K562 (cell line): ENCODE measurements around the gene PRSS21. TPM values are rescaled to one million over a fixed set of nuclear protein-coding genes. Genes with fewer than 3 reads are reported as not detected.

ENCODE experiments used
- BMI1 ChIP-seq: fragments of 150-350 bp; IDR thresholded peaks from 2 replicates; pipeline ENCODE4 v1.6.1; 2014; ENCODE audit warnings: low read length
- CBX1 ChIP-seq: sonication (generic); IDR thresholded peaks from 2 replicates; pipeline ENCODE4 v1.6.1; 2016; ENCODE audit warnings: antibody characterized with exemption, low read depth, mild to moderate bottlenecking
- FOXP1 ChIP-seq: sonication (generic); formaldehyde crosslinking; IDR thresholded peaks from 2 replicates; pipeline ENCODE4 v1.8.0; 2022; ENCODE audit warnings: mild to moderate bottlenecking, missing genetic modification reagents
- HNRNPUL1 ChIP-seq: fragments of 200-400 bp; formaldehyde crosslinking; IDR thresholded peaks from 2 replicates; pipeline ENCODE4 v1.6.1; 2017; ENCODE audit warnings: low read length
- KAT2B ChIP-seq: IDR thresholded peaks from one replicate; pipeline ENCODE4 v1.6.1; 2012; ENCODE audit warnings: low read depth, mild to moderate bottlenecking, control low read depth, inconsistent platforms, low read length, moderate library complexity
- KLF10 ChIP-seq: fragments of 250-450 bp; sonication (Bioruptor Pico); IDR thresholded peaks from 2 replicates; pipeline ENCODE4 v1.6.1; 2021; ENCODE audit warnings: matching md5 sums
- NR2C2 ChIP-seq, 2 experiments: fragments of 200-800 bp in 1 of 2; sonication (Bioruptor generic) in 1 of 2; sonication (generic) in 1 of 2; formaldehyde crosslinking in 1 of 2; IDR thresholded peaks; 2 replicates each; pipeline versions ENCODE4 v1.6.1 to v1.8.0; 2016 to 2022; ENCODE audit warnings: mild to moderate bottlenecking in 1 of 2, missing compliant biosample characterization in 1 of 2, missing genetic modification characterization in 1 of 2, missing genetic modification reagents in 1 of 2
- PCBP1 ChIP-seq: fragments of 200-400 bp; formaldehyde crosslinking; IDR thresholded peaks from 2 replicates; pipeline ENCODE4 v1.6.1; 2018; ENCODE audit warnings: mild to moderate bottlenecking, low read depth, low read length; ENCODE audit not compliant: poor library complexity, severe bottlenecking
- PML ChIP-seq: IDR thresholded peaks from 2 replicates; pipeline ENCODE4 v1.6.1; 2012; ENCODE audit warnings: low read length, inconsistent platforms
- POU5F1 ChIP-seq: fragments of 150-350 bp; IDR thresholded peaks from 2 replicates; pipeline ENCODE4 v1.6.1; 2014; ENCODE audit warnings: borderline replicate concordance, low read length, low read depth, mild to moderate bottlenecking; ENCODE audit not compliant: partially characterized antibody
- PRPF4 ChIP-seq: fragments of 200-400 bp; formaldehyde crosslinking; IDR thresholded peaks from one replicate; pipeline ENCODE4 v1.6.1; 2017; ENCODE audit warnings: low read length, low read depth, mild to moderate bottlenecking; ENCODE audit not compliant: insufficient read depth, poor library complexity, severe bottlenecking
- RFX7 ChIP-seq: fragments of 250-450 bp; sonication (Bioruptor Pico); IDR thresholded peaks from 2 replicates; pipeline ENCODE4 v1.5.1; 2021; ENCODE audit warnings: mild to moderate bottlenecking
- SRSF1 ChIP-seq: fragments of 200-400 bp; formaldehyde crosslinking; IDR thresholded peaks from 2 replicates; pipeline ENCODE4 v1.6.1; 2017; ENCODE audit warnings: mild to moderate bottlenecking, low read depth, low read length, moderate library complexity
- TAL1 ChIP-seq: fragments of 450-650 bp; IDR thresholded peaks from 2 replicates; pipeline ENCODE4 v1.6.1; 2016; ENCODE audit warnings: mild to moderate bottlenecking
- TEAD1 ChIP-seq, 2 experiments: fragments of 450-650 bp in 1 of 2; sonication (generic) in 1 of 2; formaldehyde crosslinking; IDR thresholded peaks; 2 replicates each; pipeline versions ENCODE4 v1.4.0 to v1.8.0; 2020 to 2022; ENCODE audit warnings: mild to moderate bottlenecking in 2 of 2, missing genetic modification reagents in 1 of 2
- TGIF2 ChIP-seq: sonication (generic); formaldehyde crosslinking; IDR thresholded peaks from 2 replicates; pipeline ENCODE4 v1.8.1; 2022; ENCODE audit warnings: mild to moderate bottlenecking, missing genetic modification reagents, moderate library complexity
- U2AF2 ChIP-seq: fragments of 200-400 bp; formaldehyde crosslinking; optimal IDR thresholded peaks from 2 replicates; pipeline ENCODE3; 2017; ENCODE audit warnings: low read depth, mild to moderate bottlenecking, low read length
- WHSC1 ChIP-seq: IDR thresholded peaks from one replicate; pipeline ENCODE4 v1.6.1; 2012; ENCODE audit warnings: low read length, control low read depth, inconsistent platforms
- ZNF263 ChIP-seq: sonication (generic); formaldehyde crosslinking; IDR thresholded peaks from 2 replicates; pipeline ENCODE4 v1.8.0; 2022; ENCODE audit warnings: mild to moderate bottlenecking, missing genetic modification reagents, borderline replicate concordance
- polyA plus RNA-seq, 8 experiments: library from polyadenylated mRNA; depleted of rRNA in 4 of 8; stranded (reverse) in 5 of 8; unstranded in 3 of 8; fragments of >200 nt; fragmentation: Nextera tagmentation in 2 of 8; fragmentation: Illumina TruSeq in 1 of 8; extraction: Ambion mirVana in 2 of 8; extraction: Trizol in 1 of 8; gene quantifications; 2 replicates each; pipeline versions ENCODE4 v1.2.1 to v1.2.3, GENCODE V29; 2011 to 2014; ENCODE audit warnings: inconsistent platforms in 1 of 8, missing spikeins in 1 of 8
- total RNA-seq, 7 experiments: library from RNA; depleted of rRNA in 6 of 7; stranded (reverse); fragments of >200 nt in 6 of 7; fragmentation: Illumina TruSeq in 2 of 7; extraction: Trizol in 2 of 7; gene quantifications; 2 replicates each; pipeline versions ENCODE4 v1.2.1 to v1.2.3, GENCODE V29; 2011 to 2021; ENCODE audit warnings: low replicate concordance in 1 of 7
- TF ChIP-seq, protein P1 (sequence below): sonication (generic); formaldehyde crosslinking; IDR thresholded peaks from 2 replicates; pipeline ENCODE4 v1.8.1; 2023; ENCODE audit warnings: mild to moderate bottlenecking, missing genetic modification reagents
- TF ChIP-seq, protein P2 (sequence below), 3 experiments: fragments of 200-800 bp in 1 of 3; sonication (Bioruptor generic) in 1 of 3; sonication (generic) in 1 of 3; formaldehyde crosslinking in 1 of 3; IDR thresholded peaks; 2 replicates each; pipeline versions ENCODE4 v1.6.1 to v1.8.0; 2016 to 2022; ENCODE audit warnings: mild to moderate bottlenecking in 2 of 3, missing compliant biosample characterization in 2 of 3, missing genetic modification characterization in 2 of 3, missing genetic modification reagents in 1 of 3
- TF ChIP-seq, protein P3 (sequence below): sonication (generic); formaldehyde crosslinking; IDR thresholded peaks from 2 replicates; pipeline ENCODE4 v1.8.1; 2023; ENCODE audit warnings: mild to moderate bottlenecking, missing genetic modification reagents

Gene PRSS21
- total and polyA plus RNA-seq, 9 of the 15 experiments (the other 6 are each of a cell fraction or from before 2014, with no cell fraction given): 12.1 to 121 (median 61.3) TPM

DNA sequence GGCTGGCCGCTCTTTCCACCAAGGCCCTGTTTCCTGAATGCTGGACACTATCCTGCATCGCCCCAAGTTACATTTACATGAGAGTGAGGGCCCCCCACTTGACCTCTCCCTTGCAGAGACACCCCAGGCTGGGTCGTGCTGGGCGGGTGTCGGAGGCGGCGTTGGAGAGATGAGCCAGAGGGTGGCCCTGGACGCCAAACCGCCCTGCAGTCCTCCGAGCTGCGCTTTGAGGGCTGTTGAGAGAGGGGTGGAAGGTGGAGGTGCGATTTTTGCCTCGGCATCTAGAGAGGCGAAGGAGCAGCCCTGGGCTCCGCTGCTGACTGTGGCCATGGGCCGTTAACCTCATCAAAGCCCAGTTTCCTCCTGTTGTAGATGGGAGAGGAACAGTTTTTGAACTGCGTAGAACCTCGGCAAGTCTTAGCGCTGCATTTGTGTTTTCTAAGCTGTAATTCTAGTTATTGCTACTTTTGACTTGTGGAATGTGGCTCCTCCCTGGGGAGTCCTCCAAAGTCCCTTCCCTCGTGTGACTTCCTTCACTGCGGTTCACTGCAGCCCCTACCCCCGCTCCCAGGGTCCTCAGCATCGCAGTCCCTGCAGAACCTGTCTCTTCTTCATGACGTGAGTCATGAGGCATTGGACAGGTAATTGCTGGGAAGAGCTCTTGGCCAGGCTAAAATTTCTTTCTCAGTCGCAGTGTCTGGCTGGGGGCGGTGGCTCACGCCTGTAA lies 39.0 kb upstream of the PRSS21 start (continued):
- TF ChIP-seq, protein P1, sequence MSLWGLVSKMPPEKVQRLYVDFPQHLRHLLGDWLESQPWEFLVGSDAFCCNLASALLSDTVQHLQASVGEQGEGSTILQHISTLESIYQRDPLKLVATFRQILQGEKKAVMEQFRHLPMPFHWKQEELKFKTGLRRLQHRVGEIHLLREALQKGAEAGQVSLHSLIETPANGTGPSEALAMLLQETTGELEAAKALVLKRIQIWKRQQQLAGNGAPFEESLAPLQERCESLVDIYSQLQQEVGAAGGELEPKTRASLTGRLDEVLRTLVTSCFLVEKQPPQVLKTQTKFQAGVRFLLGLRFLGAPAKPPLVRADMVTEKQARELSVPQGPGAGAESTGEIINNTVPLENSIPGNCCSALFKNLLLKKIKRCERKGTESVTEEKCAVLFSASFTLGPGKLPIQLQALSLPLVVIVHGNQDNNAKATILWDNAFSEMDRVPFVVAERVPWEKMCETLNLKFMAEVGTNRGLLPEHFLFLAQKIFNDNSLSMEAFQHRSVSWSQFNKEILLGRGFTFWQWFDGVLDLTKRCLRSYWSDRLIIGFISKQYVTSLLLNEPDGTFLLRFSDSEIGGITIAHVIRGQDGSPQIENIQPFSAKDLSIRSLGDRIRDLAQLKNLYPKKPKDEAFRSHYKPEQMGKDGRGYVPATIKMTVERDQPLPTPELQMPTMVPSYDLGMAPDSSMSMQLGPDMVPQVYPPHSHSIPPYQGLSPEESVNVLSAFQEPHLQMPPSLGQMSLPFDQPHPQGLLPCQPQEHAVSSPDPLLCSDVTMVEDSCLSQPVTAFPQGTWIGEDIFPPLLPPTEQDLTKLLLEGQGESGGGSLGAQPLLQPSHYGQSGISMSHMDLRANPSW: no peak
- TF ChIP-seq CBX1 (no peak), PML (no peak), KLF10 (CRISPR knock-in tag) (no peak), PCBP1 (peak; percentile 2), KAT2B (no peak), HNRNPUL1 (no peak), TAL1 (no peak), SRSF1 (no peak), WHSC1 (no peak), POU5F1 (no peak), ZNF263 (CRISPR knock-in tag) (peak; percentile 79), PRPF4 (no peak), TGIF2 (CRISPR knock-in tag) (no peak), NR2C2 (CRISPR knock-in tag; IDR thresholded peaks at IDR 0.05) (no peak), NR2C2 (tag; IDR thresholded peaks at IDR 0.05) (0 out of 2 replicates have a peak, but pooled peaks have one; percentile 28), U2AF2 (no peak), TEAD1 (CRISPR knock-in tag; IDR thresholded peaks at IDR 0.05) (0 out of 4 replicates have a peak, but pooled peaks of 1 of the 2 experiments have one; percentile 35), FOXP1 (CRISPR knock-in tag) (0 out of 2 replicates have a peak, but pooled peaks have one; percentile 23), RFX7 (CRISPR knock-in tag) (no peak), BMI1 (no peak)
- TF ChIP-seq, protein P2, sequence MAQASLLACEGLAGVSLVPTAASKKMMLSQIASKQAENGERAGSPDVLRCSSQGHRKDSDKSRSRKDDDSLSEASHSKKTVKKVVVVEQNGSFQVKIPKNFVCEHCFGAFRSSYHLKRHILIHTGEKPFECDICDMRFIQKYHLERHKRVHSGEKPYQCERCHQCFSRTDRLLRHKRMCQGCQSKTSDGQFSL (CRISPR knock-in tag; IDR thresholded peaks at IDR 0.05): peak; percentile 72
- TF ChIP-seq, protein P2 (tag; IDR thresholded peaks at IDR 0.05): no peak
- TF ChIP-seq, protein P3, sequence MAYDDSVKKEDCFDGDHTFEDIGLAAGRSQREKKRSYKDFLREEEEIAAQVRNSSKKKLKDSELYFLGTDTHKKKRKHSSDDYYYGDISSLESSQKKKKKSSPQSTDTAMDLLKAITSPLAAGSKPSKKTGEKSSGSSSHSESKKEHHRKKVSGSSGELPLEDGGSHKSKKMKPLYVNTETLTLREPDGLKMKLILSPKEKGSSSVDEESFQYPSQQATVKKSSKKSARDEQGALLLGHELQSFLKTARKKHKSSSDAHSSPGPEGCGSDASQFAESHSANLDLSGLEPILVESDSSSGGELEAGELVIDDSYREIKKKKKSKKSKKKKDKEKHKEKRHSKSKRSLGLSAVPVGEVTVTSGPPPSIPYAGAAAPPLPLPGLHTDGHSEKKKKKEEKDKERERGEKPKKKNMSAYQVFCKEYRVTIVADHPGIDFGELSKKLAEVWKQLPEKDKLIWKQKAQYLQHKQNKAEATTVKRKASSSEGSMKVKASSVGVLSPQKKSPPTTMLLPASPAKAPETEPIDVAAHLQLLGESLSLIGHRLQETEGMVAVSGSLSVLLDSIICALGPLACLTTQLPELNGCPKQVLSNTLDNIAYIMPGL (CRISPR knock-in tag): no peak
